MG63 (cell line): ENCODE results near the gene CASR. TPM values are rescaled to one million over a fixed set of nuclear protein-coding genes. Genes with fewer than 3 reads are reported as not detected.
A peak's percentile ranks its signal among the peaks of the same experiment; 100 is the strongest.
"Not testable (repeated sequence)": the region's sequence is repeated elsewhere in the genome, so short reads cannot be mapped to it uniquely, and the experiment has no call there.

Experiments
- DNase-seq: peaks from one replicate; pipeline ENCODE4 v3.0.0-alpha.2; 2020
- H3K27me3 ChIP-seq: fragments of 250-450 bp; sonication (Bioruptor Pico); 2 replicates; pipeline ENCODE4 v1.5.1; 2020; ENCODE audit warnings: mild to moderate bottlenecking, moderate library complexity
- H3K36me3 ChIP-seq: fragments of 250-450 bp; sonication (Bioruptor Pico); 2 replicates; pipeline ENCODE4 v1.5.1; 2020; ENCODE audit warnings: mild to moderate bottlenecking, moderate library complexity
- H3K4me3 ChIP-seq: fragments of 250-450 bp; sonication (Bioruptor Pico); 2 replicates; pipeline ENCODE4 v1.5.1; 2020; ENCODE audit warnings: mild to moderate bottlenecking, moderate library complexity
- H3K9me3 ChIP-seq: fragments of 250-450 bp; sonication (Bioruptor Pico); 2 replicates; pipeline ENCODE4 v1.5.1; 2020; ENCODE audit warnings: mild to moderate bottlenecking, moderate library complexity
- total RNA-seq: library from RNA; depleted of rRNA; stranded (reverse); fragments of >200 nt; shearing (Covaris generic); gene quantifications from 2 replicates; pipeline ENCODE4 v1.2.3, GENCODE V29; 2014; ENCODE audit warnings: low replicate concordance; rRNA removed

Gene CASR, protein sequence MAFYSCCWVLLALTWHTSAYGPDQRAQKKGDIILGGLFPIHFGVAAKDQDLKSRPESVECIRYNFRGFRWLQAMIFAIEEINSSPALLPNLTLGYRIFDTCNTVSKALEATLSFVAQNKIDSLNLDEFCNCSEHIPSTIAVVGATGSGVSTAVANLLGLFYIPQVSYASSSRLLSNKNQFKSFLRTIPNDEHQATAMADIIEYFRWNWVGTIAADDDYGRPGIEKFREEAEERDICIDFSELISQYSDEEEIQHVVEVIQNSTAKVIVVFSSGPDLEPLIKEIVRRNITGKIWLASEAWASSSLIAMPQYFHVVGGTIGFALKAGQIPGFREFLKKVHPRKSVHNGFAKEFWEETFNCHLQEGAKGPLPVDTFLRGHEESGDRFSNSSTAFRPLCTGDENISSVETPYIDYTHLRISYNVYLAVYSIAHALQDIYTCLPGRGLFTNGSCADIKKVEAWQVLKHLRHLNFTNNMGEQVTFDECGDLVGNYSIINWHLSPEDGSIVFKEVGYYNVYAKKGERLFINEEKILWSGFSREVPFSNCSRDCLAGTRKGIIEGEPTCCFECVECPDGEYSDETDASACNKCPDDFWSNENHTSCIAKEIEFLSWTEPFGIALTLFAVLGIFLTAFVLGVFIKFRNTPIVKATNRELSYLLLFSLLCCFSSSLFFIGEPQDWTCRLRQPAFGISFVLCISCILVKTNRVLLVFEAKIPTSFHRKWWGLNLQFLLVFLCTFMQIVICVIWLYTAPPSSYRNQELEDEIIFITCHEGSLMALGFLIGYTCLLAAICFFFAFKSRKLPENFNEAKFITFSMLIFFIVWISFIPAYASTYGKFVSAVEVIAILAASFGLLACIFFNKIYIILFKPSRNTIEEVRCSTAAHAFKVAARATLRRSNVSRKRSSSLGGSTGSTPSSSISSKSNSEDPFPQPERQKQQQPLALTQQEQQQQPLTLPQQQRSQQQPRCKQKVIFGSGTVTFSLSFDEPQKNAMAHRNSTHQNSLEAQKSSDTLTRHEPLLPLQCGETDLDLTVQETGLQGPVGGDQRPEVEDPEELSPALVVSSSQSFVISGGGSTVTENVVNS
- not detected in 2 replicates for total RNA-seq

- Histone ChIP-seq H3K9me3 (peaks cover 3% of the 10 kb centered on the region; the same call in 1 of the 2 replicates), H3K4me3 (no peak within 1 kb of the TSS), H3K36me3 (no peaks in the 10 kb centered on the region), H3K27me3 (peaks cover 65% of the 10 kb centered on the region)
- peak; percentile 19 for DNase-seq
Observed at GRCh38 chr3:122183521-122183892, at the start of gene CASR. TSS of gene CASR (plus strand) at chr3:122183668. CDS start at chr3:122254190, 70,522 bp downstream.

DNA sequence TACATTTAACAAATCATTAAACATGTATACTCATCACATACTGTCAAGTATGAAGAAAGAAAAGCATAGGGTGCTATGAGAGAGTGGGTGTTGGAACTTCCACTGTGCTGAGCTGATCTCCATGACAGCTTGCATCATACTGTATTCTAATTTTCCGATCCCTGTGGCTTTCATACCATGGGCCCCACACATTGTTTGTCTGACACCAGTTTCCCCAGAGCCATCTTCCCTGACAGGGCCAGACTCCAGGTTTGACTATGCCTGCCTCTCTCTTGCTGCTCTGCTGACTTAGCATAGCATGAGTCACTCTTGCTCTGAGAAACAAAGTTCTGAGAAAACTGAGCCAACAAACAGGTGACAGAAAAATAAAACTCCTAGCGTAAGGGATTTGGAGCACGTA, 37.0 kb upstream of the CASR start:
- Histone ChIP-seq H3K4me3 (no peak overlapping the region), H3K27me3 (no peaks in the 10 kb centered on the region), H3K36me3 (no peaks in the 10 kb centered on the region), H3K9me3 (no peaks in the 10 kb centered on the region)
- no peak for DNase-seq

DNA sequence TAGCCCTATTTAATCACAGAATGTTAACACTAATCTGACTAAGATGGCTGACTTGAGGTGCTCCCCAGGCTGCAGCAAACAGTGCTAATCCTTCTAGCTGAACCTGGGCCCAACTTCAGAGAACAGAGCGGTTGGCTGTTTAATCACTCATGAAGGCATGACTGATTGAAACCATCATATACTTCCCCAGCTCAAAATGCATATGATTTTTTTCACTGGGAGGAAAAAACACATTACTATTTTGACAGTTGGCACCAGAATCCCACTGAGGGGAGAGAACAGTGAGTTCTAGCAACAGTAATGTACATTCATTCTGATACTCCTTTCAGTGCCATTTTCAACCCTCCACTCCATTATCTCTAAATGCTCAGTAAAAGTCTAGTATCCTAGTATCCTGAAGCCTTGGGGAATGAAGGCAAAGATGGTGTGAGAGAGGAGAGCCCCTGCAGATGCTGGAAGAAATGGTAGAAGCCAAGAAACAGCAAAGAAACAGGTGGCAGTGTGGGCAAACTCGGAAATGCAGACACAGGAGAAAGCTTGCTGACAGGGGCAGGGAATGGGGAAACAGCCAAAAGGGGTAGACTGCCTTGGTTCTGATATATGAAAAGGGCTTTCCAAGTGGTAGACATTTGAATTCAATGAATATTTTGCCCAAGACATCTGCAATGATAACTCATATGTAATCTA, 34.4 kb upstream of the CASR start:
- H3K9me3 ChIP-seq = no peaks in the 10 kb centered on the region
- H3K4me3 ChIP-seq = no peak overlapping the region

DNA sequence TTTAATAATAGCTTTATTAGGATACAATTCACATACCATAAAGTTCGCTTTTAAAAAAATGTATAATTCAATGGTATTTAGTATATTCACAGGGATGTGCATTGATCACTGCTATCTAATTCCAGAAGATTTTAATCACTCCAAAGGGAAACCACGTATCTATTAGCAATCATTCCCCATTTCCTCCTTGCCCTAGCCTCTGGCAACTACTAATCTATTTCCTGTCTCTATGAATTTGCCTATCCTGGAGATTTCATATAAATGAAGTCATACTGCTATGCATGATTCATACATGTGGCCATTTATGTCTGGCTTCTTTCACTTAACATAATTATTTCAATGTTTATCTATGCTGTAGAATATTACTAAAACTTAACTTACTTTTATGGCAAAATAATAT, 32.0 kb upstream of the CASR start:
- no peaks in the 10 kb centered on the region for H3K27me3 ChIP-seq
- no peaks in the 10 kb centered on the region for H3K36me3 ChIP-seq
- no peak for DNase-seq
- peaks cover 14% of the 10 kb centered on the region for H3K9me3 ChIP-seq
- no peak overlapping the region for H3K4me3 ChIP-seq

More for the DNA sequence above, 34.4 kb upstream of the CASR start:
- no peak for DNase-seq
- Histone ChIP-seq H3K27me3 (no peaks in the 10 kb centered on the region), H3K36me3 (no peaks in the 10 kb centered on the region)

DNA sequence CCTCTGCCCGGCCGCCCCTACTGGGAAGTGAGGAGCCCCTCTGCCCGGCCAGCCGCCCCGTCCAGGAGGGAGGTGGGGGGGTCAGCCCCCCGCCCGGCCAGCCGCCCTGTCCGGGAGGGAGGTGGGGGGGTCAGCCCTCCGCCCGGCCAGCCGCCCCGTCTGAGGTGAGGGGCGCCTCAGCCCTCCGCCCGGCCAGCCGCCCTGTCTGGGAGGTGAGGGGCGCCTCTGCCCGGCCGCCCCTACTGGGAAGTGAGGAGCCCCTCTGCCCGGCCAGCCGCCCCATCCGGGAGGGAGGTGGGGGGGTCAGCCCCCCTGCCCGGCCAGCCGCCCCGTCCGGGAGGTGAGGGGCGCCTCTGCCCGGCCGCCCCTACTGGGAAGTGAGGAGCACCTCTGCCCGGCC, 18.5 kb upstream of the CASR start:
- H3K9me3 ChIP-seq, H3K4me3 ChIP-seq, DNase-seq, H3K36me3 ChIP-seq, H3K27me3 ChIP-seq: not testable (repeated sequence)

GRCh38 chr3:122167630-122168029, 15.8 kb upstream of the CASR start:
- DNase-seq = no peak
- H3K27me3 ChIP-seq = no peaks in the 10 kb centered on the region
- H3K4me3 ChIP-seq = no peak overlapping the region
- peaks cover 4% of the 10 kb centered on the region for H3K9me3 ChIP-seq
- H3K36me3 ChIP-seq = no peaks in the 10 kb centered on the region

DNA sequence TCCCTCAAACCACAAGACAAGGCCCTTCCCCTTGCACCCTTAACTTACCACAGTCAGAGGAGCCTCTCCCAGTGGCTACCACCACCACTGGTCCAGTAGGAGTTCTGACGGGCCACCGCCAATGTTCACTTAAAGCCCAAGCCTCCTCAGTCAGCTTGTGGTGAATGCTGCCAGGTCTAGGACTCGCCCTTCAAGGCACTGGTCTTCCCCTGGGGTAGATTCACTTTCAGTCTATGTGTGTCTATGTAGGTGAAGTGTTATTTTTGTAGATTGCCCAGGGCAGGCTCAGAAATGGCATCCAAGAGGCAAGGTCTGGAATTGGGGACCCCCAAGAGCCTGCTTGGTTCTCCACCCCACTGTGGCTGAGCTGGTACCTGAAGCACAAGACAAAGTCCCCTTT, 15.4 kb upstream of the CASR start:
- Histone ChIP-seq H3K27me3 (no peaks in the 10 kb centered on the region), H3K9me3 (peaks cover 8% of the 10 kb centered on the region), H3K4me3 (no peak overlapping the region), H3K36me3 (no peaks in the 10 kb centered on the region)
- DNase-seq = no peak

GRCh38 chr3:122169911-122170310, 13.6 kb upstream of the CASR start:
- H3K36me3 ChIP-seq = no peaks in the 10 kb centered on the region
- H3K9me3 ChIP-seq = peaks cover 15% of the 10 kb centered on the region
- no peak for DNase-seq

DNA sequence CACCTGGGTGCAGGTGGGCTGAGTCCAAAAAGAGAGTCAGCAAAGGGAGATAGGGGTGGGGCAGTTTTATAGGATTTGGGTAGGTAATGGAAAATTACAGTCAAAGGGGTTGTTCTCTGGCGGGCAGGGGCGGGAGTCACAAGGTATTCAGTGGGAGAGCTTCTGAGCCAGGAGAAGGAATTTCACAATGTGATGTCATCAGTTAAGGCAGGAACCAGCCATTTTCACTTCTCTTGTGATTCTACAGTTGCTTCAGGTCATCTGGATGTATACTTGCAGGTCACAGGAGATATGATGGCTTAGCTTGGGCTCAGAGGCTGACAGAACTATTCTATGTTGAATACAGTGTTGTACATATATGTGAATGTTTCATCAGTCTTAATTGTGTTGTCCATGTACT, 12.1 kb upstream of the CASR start:
- not testable (repeated sequence) for H3K36me3 ChIP-seq, H3K27me3 ChIP-seq, DNase-seq, H3K4me3 ChIP-seq
- peaks cover 15% of the 10 kb centered on the region for H3K9me3 ChIP-seq

More at GRCh38 chr3:122169911-122170310, 13.6 kb upstream of the CASR start:
- H3K27me3 ChIP-seq = no peaks in the 10 kb centered on the region
- no peak overlapping the region for H3K4me3 ChIP-seq

GRCh38 chr3:122178711-122179110, 4.8 kb upstream of the CASR start:
- DNase-seq = no peak
- H3K36me3 ChIP-seq = no peaks in the 10 kb centered on the region
- no peak overlapping the region for H3K4me3 ChIP-seq
- peaks cover 52% of the 10 kb centered on the region for H3K27me3 ChIP-seq
- peaks cover 3% of the 10 kb centered on the region for H3K9me3 ChIP-seq

DNA sequence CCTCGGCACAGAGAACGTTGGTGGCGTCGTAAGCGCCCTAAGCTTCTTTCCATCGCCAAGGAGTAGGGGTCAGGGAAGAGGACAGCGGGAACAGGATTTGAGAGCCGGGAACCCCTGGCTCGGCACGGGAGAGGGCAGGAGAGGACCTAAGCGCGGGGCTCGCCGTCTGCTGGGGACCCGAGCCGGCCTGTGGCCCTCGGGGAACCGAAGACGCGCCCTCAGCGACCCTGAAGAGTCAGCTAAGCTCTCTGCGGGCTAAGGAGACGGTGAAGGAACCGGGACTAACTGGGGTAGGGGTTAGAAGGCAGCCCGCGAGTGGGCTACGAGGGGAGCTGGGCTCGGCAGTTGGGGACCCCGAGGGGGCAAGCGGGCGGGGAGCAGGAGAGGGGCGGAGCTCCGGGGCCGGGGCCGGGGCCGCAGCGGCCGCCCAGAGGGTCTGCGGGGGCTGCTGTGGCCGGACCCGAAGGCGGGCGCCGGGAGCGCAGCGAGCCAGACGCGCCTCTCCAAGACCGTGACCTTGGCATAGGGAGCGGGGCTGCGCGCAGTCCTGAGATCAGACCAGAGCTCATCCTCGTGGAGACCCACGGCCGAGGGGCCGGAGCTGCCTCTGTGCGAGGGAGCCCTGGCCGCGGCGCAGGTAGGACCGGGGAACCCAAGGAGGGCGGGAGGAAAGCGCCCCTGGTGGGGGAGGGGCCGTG, 574 bp downstream of the CASR start:
- DNase-seq = no peak
- Histone ChIP-seq H3K4me3 (no peak overlapping the region), H3K36me3 (no peaks in the 10 kb centered on the region), H3K9me3 (no peaks in the 10 kb centered on the region), H3K27me3 (peaks cover 62% of the 10 kb centered on the region)

GRCh38 chr3:122184591-122184929, 1.1 kb downstream of the CASR start:
- no peaks in the 10 kb centered on the region for H3K36me3 ChIP-seq
- H3K9me3 ChIP-seq = no peaks in the 10 kb centered on the region
- H3K4me3 ChIP-seq = no peak overlapping the region
- no peak for DNase-seq
- H3K27me3 ChIP-seq = peaks cover 60% of the 10 kb centered on the region

GRCh38 chr3:122186372-122186771, 2.9 kb downstream of the CASR start:
- no peaks in the 10 kb centered on the region for H3K9me3 ChIP-seq
- H3K27me3 ChIP-seq = peaks cover 67% of the 10 kb centered on the region
- no peaks in the 10 kb centered on the region for H3K36me3 ChIP-seq
- no peak overlapping the region for H3K4me3 ChIP-seq
- DNase-seq = no peak

DNA sequence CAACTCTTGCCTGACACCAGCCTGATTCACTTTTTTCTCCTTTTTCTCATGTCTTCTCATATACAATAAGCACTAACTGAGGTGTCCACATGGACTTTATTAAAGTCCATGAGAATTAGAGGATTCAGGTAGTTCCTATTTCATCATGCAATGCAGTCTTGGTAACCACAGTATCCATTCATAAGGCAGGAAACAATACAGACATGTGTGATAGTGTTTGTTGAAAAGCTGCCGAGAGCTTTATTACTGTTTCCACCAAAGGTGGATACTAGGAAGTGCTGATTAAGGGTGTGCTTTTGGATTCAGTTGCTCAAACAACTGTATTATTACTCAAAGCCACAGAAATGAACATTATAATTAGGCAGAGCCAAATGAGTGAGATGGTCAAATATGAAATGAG, 5.3 kb downstream of the CASR start:
- peaks cover 57% of the 10 kb centered on the region for H3K27me3 ChIP-seq

DNA sequence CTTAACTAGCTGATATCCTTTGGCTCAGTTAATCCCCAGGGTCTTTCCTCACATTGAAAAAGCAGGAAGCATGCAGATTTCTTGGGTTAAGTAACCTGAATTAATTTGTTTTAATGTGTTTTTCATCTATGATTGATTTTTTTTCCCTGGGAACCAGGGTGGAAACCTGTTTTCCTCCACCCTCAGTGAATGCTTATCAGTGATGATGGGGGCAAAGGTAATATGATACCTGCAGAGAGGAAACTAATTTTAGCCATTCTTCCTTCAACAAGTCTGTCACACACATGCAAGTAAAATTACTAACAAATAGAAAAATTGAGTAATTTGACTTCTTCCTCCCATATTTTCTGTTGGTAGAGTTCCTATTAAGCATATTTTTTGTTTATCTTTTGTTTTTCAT, 5.9 kb downstream of the CASR start:
- no peaks in the 10 kb centered on the region for H3K36me3 ChIP-seq
- no peaks in the 10 kb centered on the region for H3K9me3 ChIP-seq
- H3K4me3 ChIP-seq = no peak overlapping the region
- no peak for DNase-seq
- peaks cover 52% of the 10 kb centered on the region for H3K27me3 ChIP-seq

More for the DNA sequence above, 5.3 kb downstream of the CASR start:
- no peaks in the 10 kb centered on the region for H3K36me3 ChIP-seq
- H3K9me3 ChIP-seq = no peaks in the 10 kb centered on the region
- no peak overlapping the region for H3K4me3 ChIP-seq
- no peak for DNase-seq

GRCh38 chr3:122190525-122190924, 7.1 kb downstream of the CASR start:
- Histone ChIP-seq H3K27me3 (peaks cover 41% of the 10 kb centered on the region), H3K4me3 (no peak overlapping the region), H3K9me3 (no peaks in the 10 kb centered on the region), H3K36me3 (no peaks in the 10 kb centered on the region)
- no peak for DNase-seq
